Measurements from ENCODE around the gene VAV3. TPM values are rescaled to one million over a fixed set of nuclear protein-coding genes. Genes with fewer than 3 reads are reported as not detected.
"Not testable (repeated sequence)": the region's sequence is repeated elsewhere in the genome, so short reads cannot be mapped to it uniquely, and the experiment has no call there.

Gene VAV3
- total and polyA plus RNA-seq, 10 of the 15 experiments (the other 5 are each of a cell fraction or from before 2014, with no cell fraction given) = 0.84 to 5.5 (median 3.4) TPM

- WGBS (ENCODE audit: insufficient coverage, insufficient replicate concordance, low lambda C conversion rate, missing lambda C conversion rate) = 96% methylated on average over 2 of the region's 2 CpGs
- H2AFZ ChIP-seq (ENCODE audit: control insufficient read depth, low read depth, low read length); H3K9ac ChIP-seq (ENCODE audit: control insufficient read depth, insufficient read depth, low read length); DNase-seq (ENCODE audit: low read depth, low spot score); H3K36me3 ChIP-seq (ENCODE audit: control insufficient read depth in 2 of 2, insufficient read depth in 2 of 2, low read length in 1 of 2); H3K79me2 ChIP-seq (ENCODE audit: control insufficient read depth, insufficient read depth, low read length); RAD21 ChIA-PET (ENCODE audit: unreplicated experiment); H3K9me3 ChIP-seq (replicated peaks; ENCODE audit: control insufficient read depth, insufficient read depth, low read length); H3K27ac ChIP-seq (ENCODE audit: control insufficient read depth, insufficient read depth); ATAC-seq; H3K27me3 ChIP-seq (replicated peaks in 1 of 2; ENCODE audit: control insufficient read depth in 2 of 2, insufficient read depth in 2 of 2, low read length in 1 of 2); H3K4me3 ChIP-seq; H4K20me1 ChIP-seq (ENCODE audit: control insufficient read depth, insufficient read depth); H3K4me1 ChIP-seq (ENCODE audit: control insufficient read depth, insufficient read depth, low read length); FAIRE-seq; H3K4me2 ChIP-seq (ENCODE audit: control insufficient read depth, insufficient read depth); in situ Hi-C loops (cut with MboI); intact Hi-C loops (cut with micrococcal nuclease; ENCODE audit: unreplicated experiment); BruUV-seq (replicated peaks): not testable (repeated sequence)
- CTCF ChIA-PET = interaction anchor here (1.0 kb wide), 1 partner anchor 111 kb away, joined by 3 read pairs; no protein-coding TSS in a partner anchor
- POLR2A ChIA-PET = interaction anchor here (0.9 kb wide), 1 partner anchor 20 kb away, joined by 3 read pairs; no protein-coding TSS in a partner anchor
- SMC1A ChIA-PET (ENCODE audit: uncharacterized antibody, unreplicated experiment) = interaction anchor here (1.3 to 1.4 kb wide), 2 partner anchors 20 to 46 kb away, joined by 3 to 7 read pairs; no protein-coding TSS in a partner anchor
Measured at GRCh38 chr1:107893350-107893749, 71.6 kb downstream of the VAV3 start.

GRCh38 chr1:107889524-107889923 is 75.5 kb downstream of the VAV3 start:
- SMC1A ChIA-PET (ENCODE audit: uncharacterized antibody, unreplicated experiment) = interaction anchor here (0.8 kb wide), 1 partner anchor 12 kb away, joined by 4 read pairs; no protein-coding TSS in a partner anchor
- Histone ChIP-seq H3K79me2 (ENCODE audit: control insufficient read depth, insufficient read depth, low read length) (no peaks in the 10 kb centered on the region), H4K20me1 (ENCODE audit: control insufficient read depth, insufficient read depth) (no peaks in the 10 kb centered on the region), H2AFZ (ENCODE audit: control insufficient read depth, low read depth, low read length) (no peak overlapping the region), H3K36me3 (ENCODE audit: control insufficient read depth in 2 of 2, insufficient read depth in 2 of 2, low read length in 1 of 2) (no peaks in the 10 kb centered on the region), H3K27ac (ENCODE audit: control insufficient read depth, insufficient read depth) (no peak overlapping the region), H3K27me3 (replicated peaks in 1 of 2; ENCODE audit: control insufficient read depth in 2 of 2, insufficient read depth in 2 of 2, low read length in 1 of 2) (no peaks in the 10 kb centered on the region), H3K4me1 (ENCODE audit: control insufficient read depth, insufficient read depth, low read length) (no peaks in the 10 kb centered on the region), H3K4me3 (no peak overlapping the region), H3K9me3 (replicated peaks; ENCODE audit: control insufficient read depth, insufficient read depth, low read length) (no peaks in the 10 kb centered on the region), H3K4me2 (ENCODE audit: control insufficient read depth, insufficient read depth) (no peak overlapping the region), H3K9ac (ENCODE audit: control insufficient read depth, insufficient read depth, low read length) (no peak overlapping the region)
- WGBS (ENCODE audit: insufficient coverage, insufficient replicate concordance, low lambda C conversion rate, missing lambda C conversion rate) = 18% methylated on average over 2 of the region's 2 CpGs
- intact Hi-C loops (cut with micrococcal nuclease; ENCODE audit: unreplicated experiment) = no loop called here
- no TSS peak for BruUV-seq (replicated peaks)
- no peak for FAIRE-seq
- peak; percentile 68 for ATAC-seq
- CTCF ChIA-PET = no interaction called here
- no peak for DNase-seq (ENCODE audit: low read depth, low spot score)
- RAD21 ChIA-PET (ENCODE audit: unreplicated experiment) = interaction anchor here (1.2 kb wide), 1 partner anchor 47 kb away, joined by 3 read pairs; no protein-coding TSS in a partner anchor
- in situ Hi-C loops (cut with MboI) = no loop called here
- POLR2A ChIA-PET = no interaction called here
- no peak for TF ChIP-seq POLR2AphosphoS2 (IDR thresholded peaks at IDR 0.05; ENCODE audit: low read depth, low read length)
- TF ChIP-seq HDAC2 (IDR thresholded peaks at IDR 0.05) = no peak
- TF ChIP-seq NFXL1 (IDR thresholded peaks at IDR 0.05; ENCODE audit: borderline replicate concordance) = no peak
- no peak for TF ChIP-seq TCF7 (IDR thresholded peaks at IDR 0.05; ENCODE audit: borderline replicate concordance)
- no peak for TF ChIP-seq ZNF24 (IDR thresholded peaks at IDR 0.05)
- TF ChIP-seq CHD2 (IDR thresholded peaks at IDR 0.05; ENCODE audit: borderline replicate concordance, low read depth, low read length) = no peak
- no peak for TF ChIP-seq SMC3 (IDR thresholded peaks at IDR 0.05; ENCODE audit: borderline replicate concordance, low read length)
- no peak for TF ChIP-seq ASH2L (IDR thresholded peaks at IDR 0.05; ENCODE audit: borderline replicate concordance, low read depth)
- TF ChIP-seq GABPA (IDR thresholded peaks at IDR 0.05; ENCODE audit: low read depth) = no peak
- no peak for TF ChIP-seq CREB1 (IDR thresholded peaks at IDR 0.05; ENCODE audit: low read depth)
- no peak for TF ChIP-seq HCFC1 (IDR thresholded peaks at IDR 0.05; ENCODE audit: low read length)
- TF ChIP-seq SIN3A (IDR thresholded peaks at IDR 0.05; ENCODE audit: low read depth, low read length) = no peak
- no peak for TF ChIP-seq NKRF (conservative IDR thresholded peaks at IDR 0.05)
- TF ChIP-seq EED (IDR thresholded peaks at IDR 0.05; ENCODE audit: low read depth) = no peak
- no peak for TF ChIP-seq NR2C2 (IDR thresholded peaks at IDR 0.05; ENCODE audit: borderline replicate concordance, control insufficient read depth, insufficient read length, low read depth)

Measured in GM12878 (cell line).